ENCODE measurements around the gene WNT7A.

The WNT7A gene

DNA sequence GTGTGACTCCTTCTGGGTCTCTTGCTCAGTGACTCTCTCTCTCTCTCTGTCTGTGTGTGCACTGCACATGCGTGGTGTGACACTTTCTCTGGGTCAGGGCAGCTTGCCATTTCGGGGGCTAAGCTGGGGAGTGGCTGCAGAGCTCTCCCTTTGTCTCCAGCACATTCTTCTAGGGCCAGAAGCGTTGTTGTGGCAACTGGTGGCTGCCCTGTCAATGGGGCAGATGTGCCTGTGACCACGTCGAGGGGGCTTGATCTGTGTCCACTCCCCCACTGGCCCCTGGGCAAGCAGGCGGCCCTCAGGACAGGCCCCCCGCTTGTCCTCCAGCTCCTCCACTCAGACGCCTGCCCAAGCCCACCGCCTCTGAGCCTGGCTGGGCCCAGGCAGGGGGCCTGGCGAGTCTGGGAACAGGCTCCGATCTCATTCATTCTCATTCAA lies 67.8 kb downstream of the WNT7A start:
- Histone ChIP-seq H3K4me1 (ENCODE audit: insufficient read depth, low read length) (no peaks in the 10 kb centered on the region), H3K9ac (ENCODE audit: low read depth, low read length) (no peak overlapping the region), H3K9me3 (ENCODE audit: control insufficient read depth, insufficient read depth, low read length) (peaks cover 29% of the 10 kb centered on the region), H3K36me3 (ENCODE audit: insufficient read depth, low read length) (no peaks in the 10 kb centered on the region)

- Histone ChIP-seq H3K4me1 (ENCODE audit: insufficient read depth, low read length) (no peaks in the 10 kb centered on the region), H3K36me3 (ENCODE audit: insufficient read depth, low read length) (no peaks in the 10 kb centered on the region), H3K9ac (ENCODE audit: low read depth, low read length) (no peak overlapping the region), H3K9me3 (ENCODE audit: control insufficient read depth, insufficient read depth, low read length) (peaks cover 27% of the 10 kb centered on the region)
Observed at GRCh38 chr3:13811614-13812013, 68.3 kb downstream of the WNT7A start.

GRCh38 chr3:13808550-13808949 lies 71.3 kb downstream of the WNT7A start:
- Histone ChIP-seq H3K4me1 (ENCODE audit: insufficient read depth, low read length) (no peaks in the 10 kb centered on the region), H3K36me3 (ENCODE audit: insufficient read depth, low read length) (no peaks in the 10 kb centered on the region), H3K9ac (ENCODE audit: low read depth, low read length) (no peak overlapping the region), H3K9me3 (ENCODE audit: control insufficient read depth, insufficient read depth, low read length) (peaks cover 6% of the 10 kb centered on the region; the same call in 1 of the 2 replicates)

DNA sequence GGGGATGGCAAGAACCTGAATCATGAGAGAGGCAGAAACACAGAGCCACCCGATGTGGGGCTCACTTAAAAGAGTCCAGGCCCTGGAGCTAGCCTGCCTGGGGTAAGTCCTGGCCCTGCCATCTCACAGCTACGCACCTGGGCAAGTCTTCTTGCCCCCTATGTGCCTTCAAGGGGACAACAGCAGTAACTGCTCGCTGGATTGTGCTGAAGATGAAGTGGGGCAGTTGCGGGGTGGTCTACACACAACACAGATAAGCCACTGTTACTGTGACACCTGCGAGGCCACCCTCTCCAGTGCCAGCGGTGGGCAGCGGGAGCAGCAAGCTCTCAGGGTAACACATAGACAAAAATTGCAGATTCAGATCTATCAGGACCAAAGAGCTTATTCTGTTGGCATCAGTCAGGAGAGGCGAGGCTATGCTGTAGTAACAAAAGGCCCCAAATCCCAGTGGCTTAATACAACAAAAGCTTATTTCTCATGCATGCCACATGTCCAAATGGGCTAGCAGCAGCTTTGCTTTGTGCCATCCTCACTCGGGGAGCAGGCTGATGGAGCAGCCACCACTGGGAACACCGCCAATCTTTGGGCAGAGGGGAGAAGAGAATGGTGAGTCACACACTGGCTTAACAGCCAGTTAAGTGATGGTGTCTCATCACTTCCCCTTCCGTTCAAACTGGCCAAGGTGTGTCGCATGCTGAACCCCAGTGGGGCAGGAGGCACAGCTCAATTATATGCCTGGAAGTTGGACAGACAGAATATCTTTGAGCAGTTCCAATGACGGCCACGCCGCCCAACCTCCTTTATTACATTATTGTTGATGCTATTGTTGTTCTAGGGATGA lies 78.3 kb downstream of the WNT7A start:
- no peak overlapping the region for H3K9ac ChIP-seq (ENCODE audit: low read depth, low read length)
- no peaks in the 10 kb centered on the region; the same call in 1 of the 2 replicates for H3K9me3 ChIP-seq (ENCODE audit: control insufficient read depth, insufficient read depth, low read length)
- H3K4me1 ChIP-seq (ENCODE audit: insufficient read depth, low read length) = peaks cover 6% of the 10 kb centered on the region; the same call in 1 of the 2 replicates
- H3K36me3 ChIP-seq (ENCODE audit: insufficient read depth, low read length) = no peaks in the 10 kb centered on the region

GRCh38 chr3:13800064-13800463 lies 79.8 kb downstream of the WNT7A start:
- H3K9me3 ChIP-seq (ENCODE audit: control insufficient read depth, insufficient read depth, low read length) = no peaks in the 10 kb centered on the region
- H3K36me3 ChIP-seq (ENCODE audit: insufficient read depth, low read length) = no peaks in the 10 kb centered on the region
- H3K9ac ChIP-seq (ENCODE audit: low read depth, low read length) = no peak overlapping the region
- H3K4me1 ChIP-seq (ENCODE audit: insufficient read depth, low read length) = peaks cover 6% of the 10 kb centered on the region; the same call in 1 of the 2 replicates

DNA sequence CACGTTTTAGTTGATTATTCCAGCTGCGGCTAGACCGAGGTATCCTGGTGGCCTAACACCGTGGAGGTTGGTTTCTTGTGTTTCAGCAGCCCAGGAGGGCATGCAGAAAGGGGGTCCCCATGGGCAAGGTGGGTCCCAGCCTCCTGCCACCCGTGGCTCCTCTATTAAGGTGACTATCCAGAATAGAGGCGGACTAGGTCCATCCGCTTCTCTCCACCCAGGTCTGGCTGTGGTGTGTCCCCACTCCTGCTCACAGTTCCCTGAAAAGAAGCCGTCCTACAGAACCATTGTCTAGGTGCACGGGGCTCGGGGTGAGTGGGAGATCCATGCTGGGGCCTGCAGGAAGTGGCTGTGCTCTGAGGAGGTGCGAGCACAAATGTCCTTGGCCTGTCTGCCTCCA lies 81.5 kb downstream of the WNT7A start:
- H3K36me3 ChIP-seq (ENCODE audit: insufficient read depth, low read length) = no peaks in the 10 kb centered on the region
- H3K4me1 ChIP-seq (ENCODE audit: insufficient read depth, low read length) = peaks cover 6% of the 10 kb centered on the region; the same call in 1 of the 2 replicates
- H3K9ac ChIP-seq (ENCODE audit: low read depth, low read length) = no peak overlapping the region
- H3K9me3 ChIP-seq (ENCODE audit: control insufficient read depth, insufficient read depth, low read length) = no peaks in the 10 kb centered on the region

DNA sequence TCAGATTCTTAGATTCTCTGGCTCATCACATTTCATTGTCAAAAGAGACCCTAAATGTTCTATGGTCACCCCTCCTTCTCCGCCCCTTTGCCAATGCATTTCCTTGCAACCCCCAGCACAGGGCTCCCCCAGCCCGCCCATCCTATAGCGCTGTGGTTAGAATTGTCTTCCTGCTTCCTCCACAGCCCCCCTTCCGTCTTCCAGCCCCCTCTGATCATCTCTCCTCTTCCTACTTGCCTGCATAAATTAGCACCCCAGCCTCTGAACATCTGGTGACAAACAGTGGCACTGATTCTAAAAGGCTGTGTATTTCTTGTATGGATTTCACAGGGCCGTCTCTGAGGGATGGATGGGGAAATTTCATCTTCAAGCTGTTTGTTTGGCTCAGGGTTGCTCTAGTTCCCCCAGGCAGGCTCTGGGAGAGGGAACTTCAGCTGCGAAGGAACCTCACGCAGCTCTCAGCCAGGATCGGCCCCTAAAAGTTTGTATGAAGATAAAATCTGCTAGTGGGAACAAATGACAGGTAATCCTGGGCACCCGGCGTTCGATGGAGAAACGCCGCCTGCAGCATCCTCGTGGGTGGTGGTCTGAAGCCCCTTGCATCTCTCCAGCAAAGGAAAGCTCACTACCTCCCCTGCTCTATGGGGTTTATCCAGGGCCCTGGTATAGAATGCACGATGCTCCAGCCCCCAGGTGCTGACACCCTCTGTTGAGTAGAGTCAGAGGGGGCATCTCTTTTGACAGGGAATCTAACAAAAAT lies 83.0 kb downstream of the WNT7A start:
- Histone ChIP-seq H3K9ac (ENCODE audit: low read depth, low read length) (no peak overlapping the region), H3K36me3 (ENCODE audit: insufficient read depth, low read length) (no peaks in the 10 kb centered on the region), H3K4me1 (ENCODE audit: insufficient read depth, low read length) (peaks cover 6% of the 10 kb centered on the region; the same call in 1 of the 2 replicates), H3K9me3 (ENCODE audit: control insufficient read depth, insufficient read depth, low read length) (no peaks in the 10 kb centered on the region)

DNA sequence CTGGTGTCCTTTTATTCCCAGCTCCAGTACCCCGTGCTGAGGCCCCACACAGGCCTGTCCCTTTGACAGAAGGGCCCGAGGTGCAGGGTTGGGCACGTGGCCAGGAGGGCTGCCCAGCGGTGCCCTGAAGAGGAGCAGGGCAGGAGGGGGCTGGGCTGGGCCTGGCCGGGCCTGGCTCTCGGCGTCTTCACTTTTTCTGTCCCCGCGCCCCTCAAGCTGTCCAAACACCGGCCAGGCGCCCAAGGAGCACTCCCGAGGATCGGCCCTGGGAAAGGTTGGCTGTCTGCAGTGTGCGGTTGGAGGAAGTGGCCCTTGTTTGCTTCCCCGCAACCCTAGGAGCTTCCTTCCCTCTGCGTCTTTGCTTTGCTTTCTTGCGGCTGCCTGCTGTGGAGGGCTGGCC lies 84.1 kb downstream of the WNT7A start:
- Histone ChIP-seq H3K9ac (ENCODE audit: low read depth, low read length) (no peak overlapping the region), H3K4me1 (ENCODE audit: insufficient read depth, low read length) (peaks cover 6% of the 10 kb centered on the region; the same call in 1 of the 2 replicates)

GRCh38 chr3:13794322-13794721 lies 85.5 kb downstream of the WNT7A start:
- H3K4me1 ChIP-seq (ENCODE audit: insufficient read depth, low read length) = no peaks in the 10 kb centered on the region

More for the DNA sequence above, 84.1 kb downstream of the WNT7A start:
- no peaks in the 10 kb centered on the region for H3K9me3 ChIP-seq (ENCODE audit: control insufficient read depth, insufficient read depth, low read length)
- H3K36me3 ChIP-seq (ENCODE audit: insufficient read depth, low read length) = no peaks in the 10 kb centered on the region

GRCh38 chr3:13793451-13793850 lies 86.4 kb downstream of the WNT7A start:
- no peak overlapping the region for H3K9ac ChIP-seq (ENCODE audit: low read depth, low read length)
- no peaks in the 10 kb centered on the region for H3K4me1 ChIP-seq (ENCODE audit: insufficient read depth, low read length)
- no peaks in the 10 kb centered on the region for H3K36me3 ChIP-seq (ENCODE audit: insufficient read depth, low read length)
- no peaks in the 10 kb centered on the region for H3K9me3 ChIP-seq (ENCODE audit: control insufficient read depth, insufficient read depth, low read length)

More at GRCh38 chr3:13794322-13794721, 85.5 kb downstream of the WNT7A start:
- Histone ChIP-seq H3K9me3 (ENCODE audit: control insufficient read depth, insufficient read depth, low read length) (no peaks in the 10 kb centered on the region), H3K9ac (ENCODE audit: low read depth, low read length) (no peak overlapping the region), H3K36me3 (ENCODE audit: insufficient read depth, low read length) (no peaks in the 10 kb centered on the region)

GRCh38 chr3:13792512-13793371 lies 87.1 kb downstream of the WNT7A start:
- H3K4me1 ChIP-seq (ENCODE audit: insufficient read depth, low read length) = no peaks in the 10 kb centered on the region
- no peaks in the 10 kb centered on the region for H3K36me3 ChIP-seq (ENCODE audit: insufficient read depth, low read length)

GRCh38 chr3:13792051-13792490 lies 87.8 kb downstream of the WNT7A start:
- no peaks in the 10 kb centered on the region for H3K9me3 ChIP-seq (ENCODE audit: control insufficient read depth, insufficient read depth, low read length)
- no peak overlapping the region for H3K9ac ChIP-seq (ENCODE audit: low read depth, low read length)
- H3K36me3 ChIP-seq (ENCODE audit: insufficient read depth, low read length) = no peaks in the 10 kb centered on the region
- H3K4me1 ChIP-seq (ENCODE audit: insufficient read depth, low read length) = no peaks in the 10 kb centered on the region

More at GRCh38 chr3:13792512-13793371, 87.1 kb downstream of the WNT7A start:
- H3K9ac ChIP-seq (ENCODE audit: low read depth, low read length) = no peak overlapping the region
- no peaks in the 10 kb centered on the region for H3K9me3 ChIP-seq (ENCODE audit: control insufficient read depth, insufficient read depth, low read length)

DNA sequence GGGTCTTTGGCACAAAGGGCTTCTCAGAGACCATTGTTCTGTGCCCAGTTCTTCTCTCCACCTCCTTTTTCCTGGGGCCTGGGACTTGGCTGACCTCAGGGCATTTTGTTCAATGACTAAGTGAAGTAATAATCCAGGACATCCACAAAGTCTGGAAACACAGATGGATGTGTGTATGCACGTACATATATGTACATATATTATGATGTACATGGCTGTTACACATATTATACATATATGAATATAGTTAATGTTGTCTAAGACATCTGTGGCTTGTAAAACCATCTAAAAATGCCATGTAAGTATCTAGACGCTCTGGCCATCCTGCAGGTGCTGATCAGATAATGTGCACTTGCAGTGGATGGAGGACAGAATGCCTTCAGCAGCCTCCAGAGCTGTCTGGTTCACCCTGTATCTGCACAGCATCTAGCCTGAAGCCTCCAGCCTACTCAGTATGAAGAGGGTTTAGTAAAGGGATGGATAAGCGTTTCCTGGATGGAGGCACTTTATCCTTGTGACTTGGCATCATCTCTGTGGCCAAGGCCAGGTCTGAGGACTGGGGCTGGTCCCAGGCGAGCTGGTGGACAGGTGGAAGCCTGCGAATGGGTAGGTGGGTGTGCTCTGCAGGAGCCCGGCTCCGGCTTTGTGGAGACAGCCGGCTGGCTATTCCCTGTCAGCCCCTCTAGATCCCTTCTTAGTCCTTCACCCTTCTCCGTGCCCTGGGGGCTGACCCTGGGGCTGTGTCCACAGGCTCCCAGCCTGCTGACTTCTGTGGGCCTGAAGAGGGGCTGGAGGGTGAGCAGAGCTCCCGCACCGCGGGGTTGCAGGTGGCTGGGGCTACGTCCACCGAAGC lies 88.4 kb downstream of the WNT7A start:
- 0 out of 2 replicates have a peak, but pooled peaks cover under 1% of the 10 kb centered on the region for H3K4me1 ChIP-seq (ENCODE audit: insufficient read depth, low read length)
- H3K36me3 ChIP-seq (ENCODE audit: insufficient read depth, low read length) = no peaks in the 10 kb centered on the region
- H3K9me3 ChIP-seq (ENCODE audit: control insufficient read depth, insufficient read depth, low read length) = no peaks in the 10 kb centered on the region
- H3K9ac ChIP-seq (ENCODE audit: low read depth, low read length) = no peak overlapping the region

All from ES-I3 (cell line).